H1 (cell line): Measurements from ENCODE around the gene C16orf46.

Experiments used
- POLR2A ChIP-seq, 2 experiments: IDR thresholded peaks; 1 replicate in 1 of 2; 2 replicates in 1 of 2; pipeline ENCODE4 v1.6.1; 2011; ENCODE audit warnings: low read depth in 2 of 2, low read length in 2 of 2, mild to moderate bottlenecking in 2 of 2; ENCODE audit errors: control extremely low read depth in 1 of 2
- YY1 ChIP-seq: IDR thresholded peaks from 2 replicates; pipeline ENCODE4 v1.6.1; 2011; ENCODE audit warnings: low read depth, mild to moderate bottlenecking, low read length

- TF ChIP-seq YY1 (no peak), POLR2A (IDR thresholded peaks at IDR 0.05; ENCODE audit: control extremely low read depth in 1 of 2, low read depth in 2 of 2, low read length in 2 of 2) (no peak)
Measured at GRCh38 chr16:81106826-81107503, 29.9 kb upstream of the C16orf46 start.
